ENCODE measurements around the gene SLC9A9.

- TF ChIP-seq EZH2phosphoT487 (IDR thresholded peaks at IDR 0.05; ENCODE audit: low read depth, severe bottlenecking, unreplicated experiment), result no peak
- TF ChIP-seq, protein P1, sequence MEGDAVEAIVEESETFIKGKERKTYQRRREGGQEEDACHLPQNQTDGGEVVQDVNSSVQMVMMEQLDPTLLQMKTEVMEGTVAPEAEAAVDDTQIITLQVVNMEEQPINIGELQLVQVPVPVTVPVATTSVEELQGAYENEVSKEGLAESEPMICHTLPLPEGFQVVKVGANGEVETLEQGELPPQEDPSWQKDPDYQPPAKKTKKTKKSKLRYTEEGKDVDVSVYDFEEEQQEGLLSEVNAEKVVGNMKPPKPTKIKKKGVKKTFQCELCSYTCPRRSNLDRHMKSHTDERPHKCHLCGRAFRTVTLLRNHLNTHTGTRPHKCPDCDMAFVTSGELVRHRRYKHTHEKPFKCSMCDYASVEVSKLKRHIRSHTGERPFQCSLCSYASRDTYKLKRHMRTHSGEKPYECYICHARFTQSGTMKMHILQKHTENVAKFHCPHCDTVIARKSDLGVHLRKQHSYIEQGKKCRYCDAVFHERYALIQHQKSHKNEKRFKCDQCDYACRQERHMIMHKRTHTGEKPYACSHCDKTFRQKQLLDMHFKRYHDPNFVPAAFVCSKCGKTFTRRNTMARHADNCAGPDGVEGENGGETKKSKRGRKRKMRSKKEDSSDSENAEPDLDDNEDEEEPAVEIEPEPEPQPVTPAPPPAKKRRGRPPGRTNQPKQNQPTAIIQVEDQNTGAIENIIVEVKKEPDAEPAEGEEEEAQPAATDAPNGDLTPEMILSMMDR (IDR thresholded peaks at IDR 0.05; ENCODE audit: poor library complexity), result no peak
These were observed 519.8 kb downstream of the SLC9A9 start for GRCh38 chr3:143328451-143328850.
